Hepatocyte (in vitro differentiated cells): ENCODE results near the gene CEP95.

Experiments used
- EZH2 ChIP-seq: fragments of 200-600 bp; sonication (generic); IDR thresholded peaks from 2 replicates; pipeline ENCODE4 v1.6.1; 2016; ENCODE audit warnings: antibody characterized with exemption, mild to moderate bottlenecking, borderline replicate concordance
- EZH2phosphoT487 ChIP-seq: fragments of 200-600 bp; sonication (generic); IDR thresholded peaks from one replicate; pipeline ENCODE4 v1.6.1; 2018; ENCODE audit warnings: antibody characterized with exemption, mild to moderate bottlenecking, low read depth, moderate library complexity; ENCODE audit not compliant: unreplicated experiment, severe bottlenecking
- TF ChIP-seq, protein P1 (sequence below): fragments of 200-600 bp; sonication (generic); IDR thresholded peaks from 2 replicates; pipeline ENCODE4 v1.5.1; 2016; ENCODE audit warnings: antibody characterized with exemption, mild to moderate bottlenecking; ENCODE audit not compliant: poor library complexity

DNA sequence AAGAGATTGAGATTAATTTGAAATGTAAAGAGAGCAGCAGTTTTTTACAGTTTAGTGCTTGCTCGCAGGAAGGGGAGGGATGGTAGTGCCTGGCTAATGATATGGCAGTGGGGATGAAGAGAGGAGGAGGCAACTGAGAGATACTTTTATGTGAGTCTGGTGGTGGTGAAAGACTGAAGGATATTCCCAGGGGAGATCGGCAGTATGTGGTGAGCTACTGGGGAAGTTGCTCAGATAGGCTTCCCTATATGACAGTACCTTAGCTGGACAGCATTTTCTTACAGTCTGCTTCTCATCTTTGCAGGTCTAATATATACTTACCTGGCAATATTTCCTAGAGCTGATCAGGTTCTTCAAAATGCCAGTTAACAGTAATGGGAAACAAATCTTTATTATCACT, 8.6 kb downstream of the CEP95 start:
- TF ChIP-seq, protein P1, sequence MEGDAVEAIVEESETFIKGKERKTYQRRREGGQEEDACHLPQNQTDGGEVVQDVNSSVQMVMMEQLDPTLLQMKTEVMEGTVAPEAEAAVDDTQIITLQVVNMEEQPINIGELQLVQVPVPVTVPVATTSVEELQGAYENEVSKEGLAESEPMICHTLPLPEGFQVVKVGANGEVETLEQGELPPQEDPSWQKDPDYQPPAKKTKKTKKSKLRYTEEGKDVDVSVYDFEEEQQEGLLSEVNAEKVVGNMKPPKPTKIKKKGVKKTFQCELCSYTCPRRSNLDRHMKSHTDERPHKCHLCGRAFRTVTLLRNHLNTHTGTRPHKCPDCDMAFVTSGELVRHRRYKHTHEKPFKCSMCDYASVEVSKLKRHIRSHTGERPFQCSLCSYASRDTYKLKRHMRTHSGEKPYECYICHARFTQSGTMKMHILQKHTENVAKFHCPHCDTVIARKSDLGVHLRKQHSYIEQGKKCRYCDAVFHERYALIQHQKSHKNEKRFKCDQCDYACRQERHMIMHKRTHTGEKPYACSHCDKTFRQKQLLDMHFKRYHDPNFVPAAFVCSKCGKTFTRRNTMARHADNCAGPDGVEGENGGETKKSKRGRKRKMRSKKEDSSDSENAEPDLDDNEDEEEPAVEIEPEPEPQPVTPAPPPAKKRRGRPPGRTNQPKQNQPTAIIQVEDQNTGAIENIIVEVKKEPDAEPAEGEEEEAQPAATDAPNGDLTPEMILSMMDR, result no peak
- TF ChIP-seq EZH2phosphoT487 (no peak), EZH2 (no peak)
